ENCODE results near the gene METAP2. TPM values are rescaled to one million over a fixed set of nuclear protein-coding genes. Genes with fewer than 3 reads are reported as not detected.
"Not testable (repeated sequence)": the region's sequence is repeated elsewhere in the genome, so short reads cannot be mapped to it uniquely, and the experiment has no call there.

The METAP2 gene
- total RNA-seq, 2 donors from 2014 or later: 40.8 to 52.1 TPM

DNA sequence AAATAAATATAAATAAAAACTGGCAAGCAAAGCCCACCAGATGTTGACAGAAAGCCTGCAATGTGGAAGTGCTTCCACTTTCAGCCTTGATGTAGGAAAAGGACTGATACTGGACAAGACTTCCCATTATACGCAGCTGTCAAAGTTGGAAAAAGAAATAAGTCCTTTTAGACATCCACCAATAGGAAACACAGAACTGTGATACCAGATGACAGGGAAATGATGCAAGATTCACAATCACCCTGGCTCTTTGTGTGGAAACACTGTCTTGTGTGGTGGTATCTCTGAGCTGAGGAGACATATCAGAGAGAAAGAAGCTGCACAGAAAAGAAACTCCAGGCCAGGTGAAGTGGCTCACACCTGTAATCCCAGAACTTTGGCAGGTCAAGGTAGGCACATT lies 13.8 kb upstream of the METAP2 start:
- peaks cover 7 to 23% of the 10 kb centered on the region in 2 donors for H3K9me3 ChIP-seq
- H3K4me1 ChIP-seq: no peaks in the 10 kb centered on the region
- no peak for TF ChIP-seq CTCF (IDR thresholded peaks at IDR 0.05)
- DNase-seq (ENCODE audit: low spot score): no peak
- no peaks in the 10 kb centered on the region for H3K36me3 ChIP-seq
- H3K27me3 ChIP-seq: no peaks in the 10 kb centered on the region
- no peak overlapping the region for H3K27ac ChIP-seq
- no peak overlapping the region for H3K4me3 ChIP-seq

GRCh38 chr12:95460896-95461295 lies 13.1 kb upstream of the METAP2 start:
- DNase-seq (ENCODE audit: low spot score): no peak
- Histone ChIP-seq H3K4me3 (no peak overlapping the region), H3K36me3 (no peaks in the 10 kb centered on the region), H3K27ac (no peak overlapping the region), H3K4me1 (no peaks in the 10 kb centered on the region), H3K27me3 (no peaks in the 10 kb centered on the region), H3K9me3 (peaks cover 7 to 23% of the 10 kb centered on the region in 2 donors)
- no peak for TF ChIP-seq CTCF (IDR thresholded peaks at IDR 0.05)

- H3K27ac ChIP-seq: no peak overlapping the region
- no peaks in the 10 kb centered on the region for H3K36me3 ChIP-seq
- H3K9me3 ChIP-seq: peaks cover 7 to 17% of the 10 kb centered on the region in 2 donors
- no peaks in the 10 kb centered on the region for H3K27me3 ChIP-seq
- H3K4me3 ChIP-seq: no peak overlapping the region
- no peaks in the 10 kb centered on the region for H3K4me1 ChIP-seq
- DNase-seq (ENCODE audit: low spot score): no peak
- no peak for TF ChIP-seq CTCF (IDR thresholded peaks at IDR 0.05)
Measured at GRCh38 chr12:95462081-95462480, 11.9 kb upstream of the METAP2 start.

DNA sequence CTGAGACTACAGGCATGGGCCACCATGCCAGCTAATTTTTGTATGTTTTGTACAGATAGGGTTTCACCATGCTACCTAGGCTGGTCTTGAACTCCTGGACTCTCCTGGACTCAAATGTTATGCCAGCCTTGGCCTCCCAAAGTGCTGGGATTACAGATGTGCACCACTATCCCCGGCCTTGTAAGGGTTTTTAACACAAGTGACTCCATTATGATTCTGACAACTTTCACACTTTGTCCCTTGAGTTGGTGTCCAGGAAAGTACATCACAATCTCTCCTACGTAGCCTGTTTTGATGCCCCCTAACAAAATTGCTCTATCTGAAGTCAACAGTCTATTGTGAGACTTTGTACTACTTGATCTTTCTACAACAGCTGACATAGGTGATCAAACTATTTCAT lies 11.4 kb upstream of the METAP2 start:
- no peak for TF ChIP-seq CTCF (IDR thresholded peaks at IDR 0.05)
- no peaks in the 10 kb centered on the region for H3K27me3 ChIP-seq

GRCh38 chr12:95463050-95463449 lies 10.9 kb upstream of the METAP2 start:
- no peak for DNase-seq (ENCODE audit: low spot score)
- H3K27ac ChIP-seq: no peak overlapping the region
- no peaks in the 10 kb centered on the region for H3K4me1 ChIP-seq
- no peaks in the 10 kb centered on the region for H3K27me3 ChIP-seq
- H3K36me3 ChIP-seq: no peaks in the 10 kb centered on the region
- TF ChIP-seq CTCF (IDR thresholded peaks at IDR 0.05): no peak
- no peak overlapping the region for H3K4me3 ChIP-seq
- peaks cover 1 to 8% of the 10 kb centered on the region in 2 donors for H3K9me3 ChIP-seq

More for the DNA sequence above, 11.4 kb upstream of the METAP2 start:
- no peak for DNase-seq (ENCODE audit: low spot score)
- Histone ChIP-seq H3K36me3 (no peaks in the 10 kb centered on the region), H3K4me1 (no peaks in the 10 kb centered on the region), H3K27ac (no peak overlapping the region), H3K9me3 (peaks cover 6 to 13% of the 10 kb centered on the region in 2 donors), H3K4me3 (no peak overlapping the region)

GRCh38 chr12:95463776-95464175 lies 10.2 kb upstream of the METAP2 start:
- H3K27ac ChIP-seq; H3K9me3 ChIP-seq; H3K4me1 ChIP-seq; H3K27me3 ChIP-seq; H3K4me3 ChIP-seq; H3K36me3 ChIP-seq; DNase-seq (ENCODE audit: low spot score): not testable (repeated sequence)

All from right atrium auricular region (tissue), 2 donors.